ENCODE results near the gene SOX9.

The SOX9 gene

GRCh38 chr17:72095316-72095715 lies 25.5 kb upstream of the SOX9 start:
- H3K36me3 ChIP-seq (ENCODE audit: control insufficient read depth, insufficient read depth, low read length) = no peaks in the 10 kb centered on the region
- H3K4me1 ChIP-seq (ENCODE audit: control insufficient read depth, insufficient read depth, low read length) = no peaks in the 10 kb centered on the region
- no peak overlapping the region for H3K9ac ChIP-seq (ENCODE audit: low read depth, low read length)
- H3K4me3 ChIP-seq (ENCODE audit: low read depth, low read length) = no peak overlapping the region
- no peaks in the 10 kb centered on the region for H3K9me3 ChIP-seq (ENCODE audit: control insufficient read depth, insufficient read depth, low read length)
- no peak overlapping the region for H3K27ac ChIP-seq (ENCODE audit: low read depth, low read length)
- H3K27me3 ChIP-seq (ENCODE audit: control insufficient read depth, insufficient read depth, low read length) = no peaks in the 10 kb centered on the region

GRCh38 chr17:72097144-72097543 lies 23.7 kb upstream of the SOX9 start:
- H3K36me3 ChIP-seq (ENCODE audit: control insufficient read depth, insufficient read depth, low read length) = no peaks in the 10 kb centered on the region
- H3K27me3 ChIP-seq (ENCODE audit: control insufficient read depth, insufficient read depth, low read length) = no peaks in the 10 kb centered on the region
- no peaks in the 10 kb centered on the region for H3K9me3 ChIP-seq (ENCODE audit: control insufficient read depth, insufficient read depth, low read length)
- H3K27ac ChIP-seq (ENCODE audit: low read depth, low read length) = no peak overlapping the region
- H3K4me1 ChIP-seq (ENCODE audit: control insufficient read depth, insufficient read depth, low read length) = no peaks in the 10 kb centered on the region
- no peak overlapping the region for H3K9ac ChIP-seq (ENCODE audit: low read depth, low read length)
- no peak overlapping the region for H3K4me3 ChIP-seq (ENCODE audit: low read depth, low read length)

- Histone ChIP-seq H3K9ac (ENCODE audit: low read depth, low read length) (no peak overlapping the region), H3K27me3 (ENCODE audit: control insufficient read depth, insufficient read depth, low read length) (no peaks in the 10 kb centered on the region), H3K9me3 (ENCODE audit: control insufficient read depth, insufficient read depth, low read length) (no peaks in the 10 kb centered on the region), H3K36me3 (ENCODE audit: control insufficient read depth, insufficient read depth, low read length) (no peaks in the 10 kb centered on the region), H3K4me3 (ENCODE audit: low read depth, low read length) (no peak overlapping the region), H3K27ac (ENCODE audit: low read depth, low read length) (no peak overlapping the region), H3K4me1 (ENCODE audit: control insufficient read depth, insufficient read depth, low read length) (peaks cover 4% of the 10 kb centered on the region; the same call in 1 of the 2 replicates)
These were observed 20.9 kb upstream of the SOX9 start for GRCh38 chr17:72099919-72100318.

GRCh38 chr17:72100470-72100869 lies 20.4 kb upstream of the SOX9 start:
- Histone ChIP-seq H3K9me3 (ENCODE audit: control insufficient read depth, insufficient read depth, low read length) (no peaks in the 10 kb centered on the region), H3K4me3 (ENCODE audit: low read depth, low read length) (no peak overlapping the region), H3K27me3 (ENCODE audit: control insufficient read depth, insufficient read depth, low read length) (no peaks in the 10 kb centered on the region), H3K27ac (ENCODE audit: low read depth, low read length) (no peak overlapping the region), H3K9ac (ENCODE audit: low read depth, low read length) (no peak overlapping the region), H3K36me3 (ENCODE audit: control insufficient read depth, insufficient read depth, low read length) (no peaks in the 10 kb centered on the region), H3K4me1 (ENCODE audit: control insufficient read depth, insufficient read depth, low read length) (peaks cover 7% of the 10 kb centered on the region; the same call in 1 of the 2 replicates)

GRCh38 chr17:72101526-72101925 lies 19.3 kb upstream of the SOX9 start:
- no peaks in the 10 kb centered on the region for H3K9me3 ChIP-seq (ENCODE audit: control insufficient read depth, insufficient read depth, low read length)

GRCh38 chr17:72102366-72102765 lies 18.5 kb upstream of the SOX9 start:
- no peak overlapping the region for H3K9ac ChIP-seq (ENCODE audit: low read depth, low read length)
- H3K27ac ChIP-seq (ENCODE audit: low read depth, low read length) = no peak overlapping the region
- no peaks in the 10 kb centered on the region for H3K27me3 ChIP-seq (ENCODE audit: control insufficient read depth, insufficient read depth, low read length)

More at GRCh38 chr17:72101526-72101925, 19.3 kb upstream of the SOX9 start:
- no peak overlapping the region for H3K9ac ChIP-seq (ENCODE audit: low read depth, low read length)
- no peaks in the 10 kb centered on the region for H3K27me3 ChIP-seq (ENCODE audit: control insufficient read depth, insufficient read depth, low read length)
- H3K27ac ChIP-seq (ENCODE audit: low read depth, low read length) = no peak overlapping the region
- H3K36me3 ChIP-seq (ENCODE audit: control insufficient read depth, insufficient read depth, low read length) = no peaks in the 10 kb centered on the region
- peaks cover 14% of the 10 kb centered on the region for H3K4me1 ChIP-seq (ENCODE audit: control insufficient read depth, insufficient read depth, low read length)
- no peak overlapping the region for H3K4me3 ChIP-seq (ENCODE audit: low read depth, low read length)

GRCh38 chr17:72104164-72104862 lies 16.5 kb upstream of the SOX9 start:
- Histone ChIP-seq H3K27me3 (ENCODE audit: control insufficient read depth, insufficient read depth, low read length) (no peaks in the 10 kb centered on the region), H3K27ac (ENCODE audit: low read depth, low read length) (no peak overlapping the region), H3K36me3 (ENCODE audit: control insufficient read depth, insufficient read depth, low read length) (no peaks in the 10 kb centered on the region), H3K4me1 (ENCODE audit: control insufficient read depth, insufficient read depth, low read length) (peaks cover 34% of the 10 kb centered on the region), H3K4me3 (ENCODE audit: low read depth, low read length) (no peak overlapping the region), H3K9ac (ENCODE audit: low read depth, low read length) (no peak overlapping the region), H3K9me3 (ENCODE audit: control insufficient read depth, insufficient read depth, low read length) (no peaks in the 10 kb centered on the region)

More at GRCh38 chr17:72102366-72102765, 18.5 kb upstream of the SOX9 start:
- Histone ChIP-seq H3K4me1 (ENCODE audit: control insufficient read depth, insufficient read depth, low read length) (peaks cover 23% of the 10 kb centered on the region), H3K4me3 (ENCODE audit: low read depth, low read length) (no peak overlapping the region), H3K9me3 (ENCODE audit: control insufficient read depth, insufficient read depth, low read length) (no peaks in the 10 kb centered on the region), H3K36me3 (ENCODE audit: control insufficient read depth, insufficient read depth, low read length) (no peaks in the 10 kb centered on the region)

GRCh38 chr17:72104863-72105234 lies 16.0 kb upstream of the SOX9 start:
- Histone ChIP-seq H3K36me3 (ENCODE audit: control insufficient read depth, insufficient read depth, low read length) (no peaks in the 10 kb centered on the region), H3K27me3 (ENCODE audit: control insufficient read depth, insufficient read depth, low read length) (peaks cover under 1% of the 10 kb centered on the region; the same call in 1 of the 2 replicates), H3K9me3 (ENCODE audit: control insufficient read depth, insufficient read depth, low read length) (no peaks in the 10 kb centered on the region), H3K27ac (ENCODE audit: low read depth, low read length) (no peak overlapping the region), H3K9ac (ENCODE audit: low read depth, low read length) (no peak overlapping the region), H3K4me3 (ENCODE audit: low read depth, low read length) (no peak overlapping the region), H3K4me1 (ENCODE audit: control insufficient read depth, insufficient read depth, low read length) (peaks cover 34% of the 10 kb centered on the region)

GRCh38 chr17:72107100-72107499 lies 13.7 kb upstream of the SOX9 start:
- Histone ChIP-seq H3K36me3 (ENCODE audit: control insufficient read depth, insufficient read depth, low read length) (no peaks in the 10 kb centered on the region), H3K4me3 (ENCODE audit: low read depth, low read length) (no peak overlapping the region), H3K27me3 (ENCODE audit: control insufficient read depth, insufficient read depth, low read length) (peaks cover 12% of the 10 kb centered on the region), H3K9ac (ENCODE audit: low read depth, low read length) (no peak overlapping the region), H3K9me3 (ENCODE audit: control insufficient read depth, insufficient read depth, low read length) (no peaks in the 10 kb centered on the region), H3K27ac (ENCODE audit: low read depth, low read length) (no peak overlapping the region), H3K4me1 (ENCODE audit: control insufficient read depth, insufficient read depth, low read length) (peaks cover 53% of the 10 kb centered on the region)

GRCh38 chr17:72110231-72110941 lies 10.4 kb upstream of the SOX9 start:
- peaks cover 51% of the 10 kb centered on the region for H3K4me1 ChIP-seq (ENCODE audit: control insufficient read depth, insufficient read depth, low read length)
- H3K27me3 ChIP-seq (ENCODE audit: control insufficient read depth, insufficient read depth, low read length) = peaks cover 34% of the 10 kb centered on the region
- H3K9me3 ChIP-seq (ENCODE audit: control insufficient read depth, insufficient read depth, low read length) = no peaks in the 10 kb centered on the region
- H3K9ac ChIP-seq (ENCODE audit: low read depth, low read length) = no peak overlapping the region
- no peaks in the 10 kb centered on the region for H3K36me3 ChIP-seq (ENCODE audit: control insufficient read depth, insufficient read depth, low read length)
- no peak overlapping the region for H3K4me3 ChIP-seq (ENCODE audit: low read depth, low read length)
- H3K27ac ChIP-seq (ENCODE audit: low read depth, low read length) = no peak overlapping the region

- no peak overlapping the region for H3K27ac ChIP-seq (ENCODE audit: low read depth, low read length)
These were observed 9.9 kb upstream of the SOX9 start for GRCh38 chr17:72110942-72111318.

More at GRCh38 chr17:72110942-72111318, 9.9 kb upstream of the SOX9 start:
- no peak overlapping the region for H3K9ac ChIP-seq (ENCODE audit: low read depth, low read length)
- peaks cover 40% of the 10 kb centered on the region for H3K27me3 ChIP-seq (ENCODE audit: control insufficient read depth, insufficient read depth, low read length)
- H3K9me3 ChIP-seq (ENCODE audit: control insufficient read depth, insufficient read depth, low read length) = no peaks in the 10 kb centered on the region
- no peaks in the 10 kb centered on the region for H3K36me3 ChIP-seq (ENCODE audit: control insufficient read depth, insufficient read depth, low read length)
- peaks cover 52% of the 10 kb centered on the region for H3K4me1 ChIP-seq (ENCODE audit: control insufficient read depth, insufficient read depth, low read length)
- no peak overlapping the region for H3K4me3 ChIP-seq (ENCODE audit: low read depth, low read length)

Data from HUES48 (cell line).